HepG2 (cell line): ENCODE measurements around the gene MMAA. TPM values are rescaled to one million over a fixed set of nuclear protein-coding genes. Genes with fewer than 3 reads are reported as not detected.

Experiments
- ATAC-seq: fragments of 200-7000 bp; cut with Tn5 transposase; 3 replicates; pipeline ENCODE4 v1.9.1; 2020; ENCODE audit warnings: mild to moderate bottlenecking, moderate library complexity
- BruUV-seq: library from RNA; stranded (reverse); fragments of 400-500 nt; replicated peaks from 2 replicates; lab custom pipeline; 2021; lab: Mats Ljungman, UMichigan
- CTCF ChIA-PET: fragments of 300-600 bp; formaldehyde crosslinking; extraction: SDS; loops from one replicate; lab custom pipeline; 2021; ENCODE audit warnings: low total read pairs, inconsistent platforms, low intra/inter-chr PET ratio; lab: Yijun Ruan, JAX
- POLR2A ChIA-PET: fragments of 350-600 bp; sonication (Branson Sonifier 250); formaldehyde crosslinking; loops from one replicate; lab custom pipeline; 2020; ENCODE audit warnings: antibody characterized with exemption, inconsistent platforms; lab: Yijun Ruan, JAX
- DNase-seq: peaks from one replicate; pipeline ENCODE4 v3.0.0-alpha.2; 2015; ENCODE audit warnings: low spot score
- FAIRE-seq: peaks from 3 replicates; lab custom pipeline; 2011; peaks lifted over from hg19 to GRCh38; lab: Jason Lieb, UNC
- H2AFZ ChIP-seq: one replicate; pipeline ENCODE4 v1.6.1; 2011; ENCODE audit warnings: low read length, inconsistent platforms
- H3K27ac ChIP-seq: fragments of 300-600 bp; 3 replicates; pipeline ENCODE4 v1.8.0; 2011; ENCODE audit warnings: mixed run types, mild to moderate bottlenecking, mixed read lengths, low read length, inconsistent platforms; ENCODE audit not compliant: insufficient read depth; ENCODE audit errors: extremely low read length
- H3K27me3 ChIP-seq, 2 experiments: fragments of 200-600 bp in 1 of 2; 2 replicates in 1 of 2; 3 replicates in 1 of 2; pipeline versions ENCODE4 v1.6.0 to v1.8.0; 2011; ENCODE audit warnings: low read length in 2 of 2, mild to moderate bottlenecking in 2 of 2, moderate library complexity in 2 of 2, inconsistent platforms in 1 of 2; ENCODE audit not compliant: insufficient read depth in 2 of 2, control insufficient read depth in 1 of 2
- H3K36me3 ChIP-seq, 2 experiments: fragments of 200-600 bp in 1 of 2; replicated peaks in 1 of 2; 2 replicates in 1 of 2; 3 replicates in 1 of 2; pipeline versions ENCODE4 v1.5.1 to v1.8.0; 2011; ENCODE audit warnings: low read length in 2 of 2, inconsistent platforms in 1 of 2; ENCODE audit not compliant: insufficient read depth in 2 of 2, control insufficient read depth in 1 of 2
- H3K4me1 ChIP-seq: 2 replicates; pipeline ENCODE4 v1.5.1; 2012; ENCODE audit warnings: low read length, inconsistent platforms; ENCODE audit not compliant: insufficient read depth
- H3K4me2 ChIP-seq: 2 replicates; pipeline ENCODE4 v1.6.0; 2011; ENCODE audit warnings: low read depth, low read length, inconsistent platforms
- H3K4me3 ChIP-seq, 3 experiments: fragments of 200-600 bp in 1 of 3; sonication (generic), shearing (Covaris generic) in 1 of 3; replicated peaks in 1 of 3; 2 replicates each; pipeline ENCODE4 v1.5.1; 2011 to 2016; ENCODE audit warnings: low read length in 3 of 3, inconsistent platforms in 2 of 3, low read depth in 2 of 3, mild to moderate bottlenecking in 2 of 3, control low read depth in 1 of 3, mixed read lengths in 1 of 3; ENCODE audit not compliant: insufficient read depth in 1 of 3
- H3K79me2 ChIP-seq: one replicate; pipeline ENCODE4 v1.6.1; 2011; ENCODE audit warnings: low read length, inconsistent platforms; ENCODE audit not compliant: insufficient read depth
- H3K9ac ChIP-seq: 2 replicates; pipeline ENCODE4 v1.6.0; 2011; ENCODE audit warnings: mild to moderate bottlenecking, low read depth, low read length, inconsistent platforms; ENCODE audit not compliant: insufficient read depth
- H3K9me3 ChIP-seq: 2 replicates; pipeline ENCODE4 v1.5.1; 2012; ENCODE audit warnings: mild to moderate bottlenecking, low read length
- H4K20me1 ChIP-seq: 2 replicates; pipeline ENCODE4 v1.6.0; 2011; ENCODE audit warnings: inconsistent platforms, mild to moderate bottlenecking, low read length, moderate library complexity; ENCODE audit not compliant: insufficient read depth
- AGO2 ChIP-seq: fragments of 200-400 bp; formaldehyde crosslinking; optimal IDR thresholded peaks from 2 replicates; pipeline ENCODE3; 2017; ENCODE audit warnings: mild to moderate bottlenecking, low read depth, low read length, moderate library complexity
- RARA ChIP-seq: IDR thresholded peaks from 2 replicates; pipeline ENCODE4 v1.6.1; 2016; ENCODE audit warnings: missing genetic modification reagents, missing compliant biosample characterization
- SAP130 ChIP-seq: IDR thresholded peaks from 2 replicates; pipeline ENCODE4 v1.6.1; 2016; ENCODE audit warnings: low read depth
- SRF ChIP-seq: IDR thresholded peaks from 2 replicates; pipeline ENCODE4 v1.6.1; 2011; ENCODE audit warnings: mild to moderate bottlenecking, low read depth, low read length, moderate library complexity
- ZNF782 ChIP-seq: sonication (generic); formaldehyde crosslinking; IDR thresholded peaks from 2 replicates; pipeline ENCODE4 v1.4.0; 2020; ENCODE audit warnings: missing genetic modification reagents, mild to moderate bottlenecking, borderline replicate concordance
- WGBS: methylation state at CpG from one replicate; pipeline ENCODE4 v1.1.6; 2017; ENCODE audit warnings: low lambda C conversion rate; 5-methylcytosine and 5-hydroxymethylcytosine counted together
- in situ Hi-C: cut with HindIII; loops from 2 replicates; pipeline ENCODE4 v1.10.0; 2017; ENCODE audit warnings: low pct_unique_long_range_greater_than_20kb; ENCODE audit not compliant: extremely low pct_ligation_motif_present
- intact Hi-C: fragments of 100-400 bp; cut with micrococcal nuclease; formaldehyde crosslinking; loops from one replicate; pipeline ENCODE4 v1.10.0; 2022; ENCODE audit not compliant: unreplicated experiment
- polyA plus RNA-seq, 8 experiments: library from polyadenylated mRNA; depleted of rRNA in 3 of 8; stranded (reverse) in 7 of 8; unstranded in 1 of 8; fragments of >200 nt; fragmentation: Illumina TruSeq in 4 of 8; extraction: Trizol in 4 of 8; gene quantifications; 2 replicates each; pipeline versions ENCODE4 v1.2.1 to v1.2.3, GENCODE V29; 2011 to 2016; ENCODE audit warnings: low read depth in 4 of 8, missing spikeins in 1 of 8, mixed read lengths in 1 of 8; ENCODE audit not compliant: insufficient read depth in 1 of 8
- total RNA-seq, 5 experiments: library from RNA; depleted of rRNA; stranded (reverse); fragments of >200 nt; fragmentation: Illumina TruSeq; extraction: Trizol; gene quantifications; 2 replicates each; pipeline ENCODE4 v1.2.3, GENCODE V29; 2016; ENCODE audit warnings: low read depth in 1 of 5
- TF ChIP-seq, protein P1 (sequence below): sonication (generic); formaldehyde crosslinking; IDR thresholded peaks from 2 replicates; pipeline ENCODE4 v1.5.0; 2020; ENCODE audit warnings: missing genetic modification reagents
- TF ChIP-seq, protein P2 (sequence below): IDR thresholded peaks from 2 replicates; pipeline ENCODE4 v1.6.1; 2016; ENCODE audit warnings: missing compliant biosample characterization, missing genetic modification reagents, borderline replicate concordance

Gene MMAA
- total and polyA plus RNA-seq, 2 of the 13 experiments (the other 11 are each of a cell fraction or from before 2014, with no cell fraction given) = 1.3 to 2.8 TPM

DNA sequence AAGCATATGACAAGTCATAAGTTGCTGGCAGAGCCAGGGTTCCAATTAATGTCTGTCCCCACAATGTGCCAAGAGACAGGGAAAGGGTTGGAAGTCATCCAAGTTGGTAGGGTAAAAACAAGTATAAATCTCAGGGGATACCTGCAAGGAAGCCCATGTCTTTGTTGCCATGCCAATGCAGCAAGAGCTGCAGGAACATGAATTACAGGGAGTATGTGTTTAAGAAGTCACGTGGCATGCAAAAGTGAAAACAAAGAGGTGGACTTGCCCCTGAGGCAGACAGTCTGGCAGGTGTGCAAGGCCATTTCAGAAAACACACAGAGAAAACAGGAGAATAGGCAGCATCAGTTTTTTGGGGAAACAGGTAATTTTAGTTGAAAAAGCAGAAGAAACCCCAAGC, 90.2 kb downstream of the MMAA start:
- peaks cover 0 to 7% of the 10 kb centered on the region in 2 experiments; a peak in 1 of 5 replicates for H3K27me3 ChIP-seq
- WGBS = 5% methylated on average over 1 of the region's 1 CpG
- in situ Hi-C loops (no loop called here), intact Hi-C loops (no loop called here)
- H3K36me3 ChIP-seq = no peaks in the 10 kb centered on the region
- no peaks in the 10 kb centered on the region for H3K79me2 ChIP-seq
- no peak overlapping the region for H3K4me2 ChIP-seq
- H3K4me3 ChIP-seq = no peak overlapping the region
- FAIRE-seq (no peak), ATAC-seq (no peak), DNase-seq (no peak)
- no peak overlapping the region for H3K9ac ChIP-seq
- no peaks in the 10 kb centered on the region for H3K4me1 ChIP-seq
- CTCF ChIA-PET = no interaction called here
- TF ChIP-seq SAP130 (no peak), ZNF782 (CRISPR knock-in tag) (no peak), AGO2 (no peak), RARA (no peak), SRF (no peak)
- TF ChIP-seq, protein P1, sequence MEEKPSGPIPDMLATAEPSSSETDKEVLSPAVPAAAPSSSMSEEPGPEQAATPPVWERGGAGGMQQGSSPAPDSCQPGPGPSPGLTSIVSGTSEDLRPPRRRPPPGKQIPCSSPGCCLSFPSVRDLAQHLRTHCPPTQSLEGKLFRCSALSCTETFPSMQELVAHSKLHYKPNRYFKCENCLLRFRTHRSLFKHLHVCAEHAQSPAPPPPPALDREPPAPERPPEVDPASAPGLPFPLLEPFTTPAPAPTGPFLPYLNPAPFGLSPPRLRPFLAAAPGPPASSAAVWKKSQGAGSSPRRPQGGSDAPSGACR (CRISPR knock-in tag) = no peak
- TF ChIP-seq, protein P2, sequence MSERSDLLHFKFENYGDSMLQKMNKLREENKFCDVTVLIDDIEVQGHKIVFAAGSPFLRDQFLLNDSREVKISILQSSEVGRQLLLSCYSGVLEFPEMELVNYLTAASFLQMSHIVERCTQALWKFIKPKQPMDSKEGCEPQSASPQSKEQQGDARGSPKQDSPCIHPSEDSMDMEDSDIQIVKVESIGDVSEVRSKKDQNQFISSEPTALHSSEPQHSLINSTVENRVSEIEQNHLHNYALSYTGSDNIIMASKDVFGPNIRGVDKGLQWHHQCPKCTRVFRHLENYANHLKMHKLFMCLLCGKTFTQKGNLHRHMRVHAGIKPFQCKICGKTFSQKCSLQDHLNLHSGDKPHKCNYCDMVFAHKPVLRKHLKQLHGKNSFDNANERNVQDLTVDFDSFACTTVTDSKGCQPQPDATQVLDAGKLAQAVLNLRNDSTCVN (CRISPR knock-in tag) = no peak
- no peak overlapping the region for H2AFZ ChIP-seq
- POLR2A ChIA-PET = no interaction called here
- H4K20me1 ChIP-seq = no peaks in the 10 kb centered on the region
- no peaks in the 10 kb centered on the region for H3K9me3 ChIP-seq
- BruUV-seq = no TSS peak
- H3K27ac ChIP-seq = no peak overlapping the region

Other genes starting within 250 kb of the MMAA start
- gene SMAD1, start 137.5 kb upstream of the MMAA start, total RNA-seq (2016; rRNA removed; fragmentation: Illumina TruSeq; extraction: Trizol) = 12.7 and 14.0 TPM in 2 replicates
- 11.8 and 16.6 TPM in 2 replicates for gene SMAD1, start 137.5 kb upstream of the MMAA start, polyA plus RNA-seq (2011; rRNA removed)
- gene C4orf51, start 60.8 kb downstream of the MMAA start, total RNA-seq (2016; rRNA removed; fragmentation: Illumina TruSeq; extraction: Trizol) = not detected in 2 replicates
- gene C4orf51, start 60.8 kb downstream of the MMAA start, polyA plus RNA-seq (2011; rRNA removed) = not detected in 2 replicates